GM12865 (cell line): ENCODE data around the gene UBASH3B.

Experiments
- DNase-seq: peaks from one replicate; pipeline ENCODE4 v3.0.0; 2010; ENCODE audit warnings: low read depth
- H3K4me3 ChIP-seq: 2 replicates; pipeline ENCODE4 v1.5.1; 2011; ENCODE audit warnings: mild to moderate bottlenecking, low read depth, low read length, control low read depth
- CTCF ChIP-seq: IDR thresholded peaks from 2 replicates; pipeline ENCODE4 v1.5.1; 2011; ENCODE audit warnings: low read length, control low read depth, low read depth, inconsistent platforms; ENCODE audit not compliant: insufficient read depth; ENCODE audit errors: missing control alignments

Gene UBASH3B

GRCh38 chr11:122851366-122851966 lies 195.9 kb downstream of the UBASH3B start:
- no peak overlapping the region for H3K4me3 ChIP-seq
- TF ChIP-seq CTCF, result no peak
- DNase-seq, result peak; percentile 66

- peak; percentile 26 for DNase-seq
- TF ChIP-seq CTCF, result no peak
- H3K4me3 ChIP-seq, result no peak overlapping the region; the same call in 1 of the 2 replicates
These were observed 196.7 kb downstream of the UBASH3B start for GRCh38 chr11:122852074-122852795.

- TF ChIP-seq CTCF, result no peak
- DNase-seq, result no peak
- no peak overlapping the region for H3K4me3 ChIP-seq
These were observed 197.3 kb downstream of the UBASH3B start for GRCh38 chr11:122852796-122853160.

GRCh38 chr11:122853261-122853660 lies 197.7 kb downstream of the UBASH3B start:
- no peak for DNase-seq
- H3K4me3 ChIP-seq, result no peak overlapping the region
- TF ChIP-seq CTCF, result no peak

GRCh38 chr11:122853971-122854446 lies 198.5 kb downstream of the UBASH3B start:
- H3K4me3 ChIP-seq, result no peak overlapping the region
- peak; percentile 66 for DNase-seq
- peak; percentile 53 for TF ChIP-seq CTCF

GRCh38 chr11:122861631-122862030 lies 206.1 kb downstream of the UBASH3B start:
- no peak for DNase-seq
- H3K4me3 ChIP-seq, result no peak overlapping the region
- no peak for TF ChIP-seq CTCF
